Measurements from ENCODE around the gene GPR42.

Gene GPR42

GRCh38 chr19:35370722-35371121 is at the start of gene GPR42:
TSS of gene GPR42 (plus strand) at chr19:35371068. CDS start at chr19:35371360, 292 bp downstream.
- DNase-seq (ENCODE audit: low spot score) = no peak

- DNase-seq (ENCODE audit: low spot score) = no peak
Measured at GRCh38 chr19:35321291-35321690, 49.6 kb upstream of the GPR42 start.

- no peak for DNase-seq (ENCODE audit: low spot score)
Measured at GRCh38 chr19:35322014-35322413, 48.9 kb upstream of the GPR42 start.

- DNase-seq (ENCODE audit: low spot score) = no peak
Measured at GRCh38 chr19:35327642-35328041, 43.2 kb upstream of the GPR42 start.

- DNase-seq (ENCODE audit: low spot score) = no peak
Measured at GRCh38 chr19:35328851-35329285, 42.0 kb upstream of the GPR42 start, which contains the start of gene CD22. TSS of gene CD22 (plus strand) at chr19:35329187. CDS start at chr19:35332041, 2,854 bp downstream.

GRCh38 chr19:35329323-35329722 is 41.5 kb upstream of the GPR42 start:
- DNase-seq (ENCODE audit: low spot score) = no peak

GRCh38 chr19:35330475-35330874 is 40.4 kb upstream of the GPR42 start:
- DNase-seq (ENCODE audit: low spot score) = no peak

- DNase-seq (ENCODE audit: low spot score) = no peak
Measured at GRCh38 chr19:35331551-35332214, 39.2 kb upstream of the GPR42 start.

- no peak for DNase-seq (ENCODE audit: low spot score)
Measured at GRCh38 chr19:35332817-35333216, 38.1 kb upstream of the GPR42 start.

- no peak for DNase-seq (ENCODE audit: low spot score)
Measured at GRCh38 chr19:35334144-35334753, 36.6 kb upstream of the GPR42 start.

GRCh38 chr19:35336166-35336955 is 34.5 kb upstream of the GPR42 start:
- DNase-seq (ENCODE audit: low spot score) = no peak

GRCh38 chr19:35337097-35337983 is 33.5 kb upstream of the GPR42 start:
- no peak for DNase-seq (ENCODE audit: low spot score)

- DNase-seq (ENCODE audit: low spot score) = no peak
Measured at GRCh38 chr19:35337984-35338296, 32.9 kb upstream of the GPR42 start.

- no peak for DNase-seq (ENCODE audit: low spot score)
Measured at GRCh38 chr19:35340431-35340830, 30.4 kb upstream of the GPR42 start.

GRCh38 chr19:35341006-35341405 is 29.9 kb upstream of the GPR42 start:
- no peak for DNase-seq (ENCODE audit: low spot score)

- no peak for DNase-seq (ENCODE audit: low spot score)
Measured at GRCh38 chr19:35341565-35342225, 29.2 kb upstream of the GPR42 start.

GRCh38 chr19:35342430-35342829 is 28.4 kb upstream of the GPR42 start:
- no peak for DNase-seq (ENCODE audit: low spot score)

- no peak for DNase-seq (ENCODE audit: low spot score)
Measured at GRCh38 chr19:35344511-35345031, 26.3 kb upstream of the GPR42 start.

- no peak for DNase-seq (ENCODE audit: low spot score)
Measured at GRCh38 chr19:35345671-35346111, 25.2 kb upstream of the GPR42 start.

GRCh38 chr19:35346193-35347052 is 24.4 kb upstream of the GPR42 start:
- DNase-seq (ENCODE audit: low spot score) = no peak
